Motor neuron (in vitro differentiated cells): ENCODE data around the gene EVPL. TPM values are rescaled to one million over a fixed set of nuclear protein-coding genes. Genes with fewer than 3 reads are reported as not detected.

Source experiments
- ATAC-seq, 8 experiments: fragments of 200-7000 bp; cut with Tn5 transposase; replicated peaks in 6 of 8; 2 replicates each; pipeline ENCODE4 v1.8.0; 2021; ENCODE audit warnings: mild to moderate bottlenecking in 8 of 8, moderate library complexity in 8 of 8
- H3K27ac ChIP-seq, 2 donors: fragments of 250-450 bp; sonication (Bioruptor Pico); 2 replicates each; pipeline ENCODE4 v1.9.0; 2021; ENCODE audit warnings: antibody characterized with exemption in 2 of 2, mild to moderate bottlenecking in 2 of 2, moderate library complexity in 1 of 2
- H3K4me1 ChIP-seq, 2 donors: fragments of 250-450 bp; sonication (Bioruptor Pico); replicated peaks in 1 of 2; 2 replicates each; pipeline ENCODE4 v1.6.1; 2021; ENCODE audit warnings: antibody characterized with exemption in 2 of 2, mild to moderate bottlenecking in 2 of 2, moderate library complexity in 1 of 2
- H3K4me3 ChIP-seq, 5 donors: fragments of 250-450 bp; sonication (Bioruptor Pico); 2 replicates each; pipeline ENCODE4 v1.9.0; 2021; ENCODE audit warnings: antibody characterized with exemption in 5 of 5, mild to moderate bottlenecking in 5 of 5, moderate library complexity in 4 of 5
- WGBS, 10 experiments: fragments of 450-650 bp; shearing (Covaris generic); methylation state at CpG; one replicate each; pipeline ENCODE4 v1.0.0; 2022; 5-methylcytosine and 5-hydroxymethylcytosine counted together
- in situ Hi-C, 9 experiments: fragments of 400-800 bp; cut with MboI; loops; one replicate each; pipeline ENCODE4 v1.15.0; 2021; ENCODE audit warnings: low sequenced_read_pairs in 9 of 9, low pct_unique_long_range_greater_than_20kb in 2 of 9; ENCODE audit not compliant: unreplicated experiment in 9 of 9
- total RNA-seq, 8 experiments: library from RNA; unstranded; fragments of 300-600 nt; gene quantifications; 2 replicates each; pipeline versions ENCODE4 v1.2.3 to v1.2.4, GENCODE V29; 2022

EVPL gene
- total RNA-seq, 8 experiments from 2014 or later = 0.05 to 1.0 (median 0.59) TPM; not detected in 1

- no peak for ATAC-seq
- Histone ChIP-seq H3K27ac (no peak overlapping the region), H3K4me1 (peaks cover 0 to 4% of the 10 kb centered on the region in 2 donors), H3K4me3 (no peak overlapping the region)
- WGBS, 10 experiments = 40 to 100% (median 81%) methylated on average over 2 to 15 of the region's 20 CpGs; no CpG with 5 or more reads in 5 of the 10 experiments
- in situ Hi-C loops = loop anchor here in 4 of 9 experiments (25.0 kb wide), 1 partner anchor 278 kb away; no protein-coding TSS in a partner anchor
These were observed 17.7 kb downstream of the EVPL start for GRCh38 chr17:76009447-76009846.

GRCh38 chr17:76008630-76009425, 18.3 kb downstream of the EVPL start:
- in situ Hi-C loops = loop anchor here in 4 of 9 experiments (25.0 kb wide), 1 partner anchor 278 kb away; no protein-coding TSS in a partner anchor
- Histone ChIP-seq H3K4me1 (peaks cover 0 to under 1% of the 10 kb centered on the region in 2 donors), H3K27ac (no peak overlapping the region), H3K4me3 (no peak overlapping the region)
- 29 to 93% (median 85%) methylated on average over 4 to 23 of the region's 56 CpGs; no CpG with 5 or more reads in 4 of the 10 experiments for WGBS, 10 experiments
- ATAC-seq = no peak

- Histone ChIP-seq H3K4me3 (no peak overlapping the region), H3K4me1 (no peaks in the 10 kb centered on the region), H3K27ac (no peak overlapping the region)
- ATAC-seq = no peak
- in situ Hi-C loops = loop anchor here in 4 of 9 experiments (25.0 kb wide), 1 partner anchor 279 kb away; no protein-coding TSS in a partner anchor
- WGBS, 10 experiments = 65 to 100% (median 89%) methylated on average over 1 to 12 of the region's 36 CpGs; no CpG with 5 or more reads in 3 of the 10 experiments
These were observed 18.9 kb downstream of the EVPL start for GRCh38 chr17:76008208-76008607.

GRCh38 chr17:76007850-76008165, 19.3 kb downstream of the EVPL start:
- ATAC-seq = no peak
- in situ Hi-C loops = loop anchor here in 4 of 9 experiments (25.0 kb wide), 1 partner anchor 279 kb away; no protein-coding TSS in a partner anchor
- WGBS, 10 experiments = 100% methylated on average over 3 of the region's 16 CpGs; no CpG with 5 or more reads in 9 of the 10 experiments

GRCh38 chr17:76007131-76007849, 19.8 kb downstream of the EVPL start:
- no peaks in the 10 kb centered on the region for H3K4me1 ChIP-seq
- ATAC-seq = no peak
- 40 to 92% (median 89%) methylated on average over 1 to 11 of the region's 39 CpGs; no CpG with 5 or more reads in 7 of the 10 experiments for WGBS, 10 experiments
- no peak overlapping the region for H3K4me3 ChIP-seq
- no peak overlapping the region for H3K27ac ChIP-seq
- in situ Hi-C loops = loop anchor here in 4 of 9 experiments (25.0 kb wide), 1 partner anchor 280 kb away; no protein-coding TSS in a partner anchor

More at GRCh38 chr17:76007850-76008165, 19.3 kb downstream of the EVPL start:
- H3K4me1 ChIP-seq = no peaks in the 10 kb centered on the region
- H3K27ac ChIP-seq = no peak overlapping the region
- no peak overlapping the region for H3K4me3 ChIP-seq

GRCh38 chr17:76005263-76006149, 21.6 kb downstream of the EVPL start:
- in situ Hi-C loops = loop anchor here in 4 of 9 experiments (25.0 kb wide), 1 partner anchor 282 kb away; no protein-coding TSS in a partner anchor
- ATAC-seq = peak; percentile 46 to 89 (median 65)
- peaks cover 0 to 2% of the 10 kb centered on the region in 2 donors for H3K4me1 ChIP-seq
- H3K27ac ChIP-seq = no peak overlapping the region
- no peak overlapping the region for H3K4me3 ChIP-seq
- WGBS, 10 experiments = 0 to 72% (median 62%) methylated on average over 1 to 10 of the region's 16 CpGs; no CpG with 5 or more reads in 4 of the 10 experiments

- in situ Hi-C loops = loop anchor here in 4 of 9 experiments (25.0 kb wide), 1 partner anchor 282 kb away; no protein-coding TSS in a partner anchor
- Histone ChIP-seq H3K27ac (no peak overlapping the region), H3K4me1 (peaks cover 0 to 7% of the 10 kb centered on the region in 2 donors), H3K4me3 (no peak overlapping the region)
- 60 to 83% (median 80%) methylated on average over 1 to 4 of the region's 8 CpGs; no CpG with 5 or more reads in 6 of the 10 experiments for WGBS, 10 experiments
- ATAC-seq = peak in 1 of 8 experiments; percentile 37
These were observed 22.3 kb downstream of the EVPL start for GRCh38 chr17:76004750-76005262.

GRCh38 chr17:76003915-76004314, 23.2 kb downstream of the EVPL start:
- no peak overlapping the region for H3K4me3 ChIP-seq
- H3K27ac ChIP-seq = no peak overlapping the region
- ATAC-seq = no peak
- 49 to 100% (median 80%) methylated on average over 1 to 4 of the region's 6 CpGs; no CpG with 5 or more reads in 6 of the 10 experiments for WGBS, 10 experiments
- in situ Hi-C loops = loop anchor here in 4 of 9 experiments (25.0 kb wide), 1 partner anchor 283 kb away; no protein-coding TSS in a partner anchor
- peaks cover 0 to 7% of the 10 kb centered on the region in 2 donors for H3K4me1 ChIP-seq

GRCh38 chr17:76002100-76002499, 25.0 kb downstream of the EVPL start:
- H3K4me3 ChIP-seq = no peak overlapping the region
- H3K27ac ChIP-seq = no peak overlapping the region
- in situ Hi-C loops = loop anchor here in 4 of 9 experiments (25.0 kb wide), 1 partner anchor 285 kb away; no protein-coding TSS in a partner anchor
- 80 to 97% (median 90%) methylated on average over 1 to 7 of the region's 12 CpGs; no CpG with 5 or more reads in 7 of the 10 experiments for WGBS, 10 experiments
- ATAC-seq = no peak
- peaks cover 0 to 7% of the 10 kb centered on the region in 2 donors for H3K4me1 ChIP-seq

- peak in 6 of 8 experiments; percentile 4 to 28 (median 17) for ATAC-seq
- in situ Hi-C loops = loop anchor here in 4 of 9 experiments (25.0 kb wide), 1 partner anchor 286 kb away; no protein-coding TSS in a partner anchor
- Histone ChIP-seq H3K4me1 (peaks cover 0 to 7% of the 10 kb centered on the region in 2 donors), H3K4me3 (no peak within 1 kb of the TSS), H3K27ac (no peak within 1 kb of the TSS)
- WGBS, 10 experiments = 83% methylated on average over 1 of the region's 21 CpGs; no CpG with 5 or more reads in 9 of the 10 experiments
These were observed 26.2 kb downstream of the EVPL start, which contains the start of gene CDK3 for GRCh38 chr17:76000755-76001521. Gene CDK3, plus strand, starts transcription at chr17:76000855. Its CDS starts 571 bp downstream, at chr17:76001426.
